Sigmoid colon (tissue), 7 donors: ENCODE results near the gene MUC22. TPM values are rescaled to one million over a fixed set of nuclear protein-coding genes. Genes with fewer than 3 reads are reported as not detected.

ENCODE experiments used
- DNase-seq: peaks from one replicate; pipeline ENCODE4 v3.0.0-alpha.2; 2019
- H3K27ac ChIP-seq, 4 donors: fragments of 200-600 bp; sonication (generic); one replicate each; pipeline ENCODE4 v1.5.1; 2016 to 2019; ENCODE audit warnings: mild to moderate bottlenecking in 1 of 4
- H3K27me3 ChIP-seq, 3 donors: fragments of 200-600 bp; sonication (generic); one replicate each; pipeline ENCODE4 v1.5.1; 2019; ENCODE audit warnings: mild to moderate bottlenecking in 1 of 3
- H3K36me3 ChIP-seq, 4 donors: fragments of 200-600 bp; sonication (generic); one replicate each; pipeline ENCODE4 v1.5.1; 2016 to 2019
- H3K4me1 ChIP-seq, 4 donors: fragments of 200-600 bp; sonication (generic); one replicate each; pipeline ENCODE4 v1.5.1; 2017 to 2019
- H3K4me3 ChIP-seq, 4 donors: fragments of 200-600 bp; sonication (generic); one replicate each; pipeline ENCODE4 v1.5.1; 2017 to 2019; ENCODE audit warnings: mild to moderate bottlenecking in 2 of 4, moderate library complexity in 1 of 4
- H3K9me3 ChIP-seq, 4 donors: fragments of 200-600 bp in 3 of 4; sonication (generic) in 3 of 4; one replicate each; pipeline versions ENCODE4 v1.5.1 to v1.6.1; 2013 to 2019
- CTCF ChIP-seq, 4 experiments: fragments of 450-650 bp in 3 of 4; fragments of 200-600 bp in 1 of 4; IDR thresholded peaks; one replicate each; pipeline ENCODE4 v1.5.1; 2016 to 2019; ENCODE audit warnings: antibody characterized with exemption in 4 of 4, mild to moderate bottlenecking in 3 of 4, moderate library complexity in 2 of 4
- EP300 ChIP-seq, 4 donors: sonication (generic); formaldehyde crosslinking; IDR thresholded peaks; one replicate each; pipeline ENCODE4 v1.6.1; 2017; ENCODE audit warnings: antibody characterized with exemption in 4 of 4
- POLR2A ChIP-seq, 2 donors: fragments of 450-650 bp; IDR thresholded peaks; one replicate each; pipeline ENCODE4 v1.6.1; 2016; ENCODE audit warnings: antibody characterized with exemption in 2 of 2, mild to moderate bottlenecking in 2 of 2, moderate library complexity in 2 of 2
- POLR2AphosphoS5 ChIP-seq, 4 donors: sonication (generic); formaldehyde crosslinking; IDR thresholded peaks; one replicate each; pipeline ENCODE4 v1.6.1; 2017; ENCODE audit warnings: antibody characterized with exemption in 4 of 4
- WGBS, 2 donors: extraction: QIAGEN DNeasy Blood & Tissue Kit; methylation state at CpG; one replicate each; pipeline ENCODE4 v1.1.7; 2013; 5-methylcytosine and 5-hydroxymethylcytosine counted together
- intact Hi-C: fragments of 100-400 bp; cut with DNase I; formaldehyde crosslinking; loops from one replicate; pipeline ENCODE4 v1.15.1; 2023
- polyA plus RNA-seq, 3 donors: library from polyadenylated mRNA; stranded (reverse); fragments of 200-250 nt; gene quantifications; one replicate each; pipeline ENCODE4 v1.2.3, GENCODE V29; 2013
- total RNA-seq, 4 donors: library from RNA; depleted of rRNA; stranded (reverse); fragments of >200 nt; gene quantifications; one replicate each; pipeline ENCODE4 v1.1.0, GENCODE V29; 2016
- donor health status: healthy with polysubstance abuse.
- donor health status: Bipolar disorder and iron deficiency.
- donor health status: healthy.

Gene MUC22
- total and polyA plus RNA-seq, 7 donors: not detected

- intact Hi-C loops: no loop called here
- peak; percentile 78 for DNase-seq
- peaks cover 0 to 18% (median 14%) of the 10 kb centered on the region in 4 donors for H3K4me1 ChIP-seq
- WGBS, 2 donors: 37 to 45% methylated on average over 13 of the region's 13 CpGs
- no peaks in the 10 kb centered on the region for H3K36me3 ChIP-seq
- peaks cover 0 to 16% (median 4%) of the 10 kb centered on the region in 3 donors for H3K27me3 ChIP-seq
- no peak overlapping the region for H3K4me3 ChIP-seq
- no peaks in the 10 kb centered on the region for H3K9me3 ChIP-seq
- TF ChIP-seq POLR2AphosphoS5 (IDR thresholded peaks at IDR 0.05) (no peak), CTCF (IDR thresholded peaks at IDR 0.05) (peak; percentile 54 to 89 (median 74)), EP300 (IDR thresholded peaks at IDR 0.05) (no peak), POLR2A (IDR thresholded peaks at IDR 0.05) (no peak)
- no peak overlapping the region for H3K27ac ChIP-seq
Observed at GRCh38 chr6:31068669-31069340, 58.5 kb downstream of the MUC22 start.

- intact Hi-C loops: loop anchor here (5.0 kb wide), 1 partner anchor 243 kb away; no protein-coding TSS in a partner anchor
- peak in 1 of 4 experiments; percentile 41 for TF ChIP-seq CTCF (IDR thresholded peaks at IDR 0.05)
- no peak for TF ChIP-seq EP300 (IDR thresholded peaks at IDR 0.05)
- no peak for TF ChIP-seq POLR2AphosphoS5 (IDR thresholded peaks at IDR 0.05)
- Histone ChIP-seq H3K36me3 (no peaks in the 10 kb centered on the region), H3K4me3 (no peak overlapping the region), H3K27ac (no peak overlapping the region), H3K27me3 (peaks cover 0 to 4% (median 3%) of the 10 kb centered on the region in 3 donors), H3K4me1 (peaks cover 0 to 18% (median 14%) of the 10 kb centered on the region in 4 donors), H3K9me3 (no peaks in the 10 kb centered on the region)
- no peak for DNase-seq
- 56 to 68% methylated on average over 6 of the region's 6 CpGs for WGBS, 2 donors
Observed at GRCh38 chr6:31070711-31071197, 60.5 kb downstream of the MUC22 start.

GRCh38 chr6:31074401-31074800 is 64.1 kb downstream of the MUC22 start:
- Histone ChIP-seq H3K4me1 (peaks cover 0 to 19% (median 15%) of the 10 kb centered on the region in 4 donors), H3K27ac (no peak overlapping the region), H3K4me3 (no peak overlapping the region), H3K36me3 (no peaks in the 10 kb centered on the region), H3K27me3 (peaks cover 0 to 9% (median 0%) of the 10 kb centered on the region in 3 donors), H3K9me3 (no peaks in the 10 kb centered on the region)
- intact Hi-C loops: loop anchor here (5.0 kb wide), 1 partner anchor 247 kb away; no protein-coding TSS in a partner anchor
- DNase-seq: no peak
- TF ChIP-seq POLR2A (IDR thresholded peaks at IDR 0.05): no peak
- no peak for TF ChIP-seq CTCF (IDR thresholded peaks at IDR 0.05)
- TF ChIP-seq POLR2AphosphoS5 (IDR thresholded peaks at IDR 0.05): no peak
- no peak for TF ChIP-seq EP300 (IDR thresholded peaks at IDR 0.05)
- WGBS, 2 donors: 85 to 88% methylated on average over 4 of the region's 4 CpGs

GRCh38 chr6:31075528-31075927 is 65.3 kb downstream of the MUC22 start:
- Histone ChIP-seq H3K4me3 (no peak overlapping the region), H3K4me1 (peaks cover 0 to 22% (median 19%) of the 10 kb centered on the region in 4 donors), H3K27ac (no peak overlapping the region), H3K27me3 (peaks cover 0 to 17% (median 0%) of the 10 kb centered on the region in 3 donors), H3K36me3 (no peaks in the 10 kb centered on the region), H3K9me3 (no peaks in the 10 kb centered on the region)
- intact Hi-C loops: no loop called here
- DNase-seq: no peak
- WGBS, 2 donors: 94 to 99% methylated on average over 1 of the region's 1 CpG
- no peak for TF ChIP-seq EP300 (IDR thresholded peaks at IDR 0.05)
- no peak for TF ChIP-seq POLR2A (IDR thresholded peaks at IDR 0.05)
- no peak for TF ChIP-seq POLR2AphosphoS5 (IDR thresholded peaks at IDR 0.05)
- no peak for TF ChIP-seq CTCF (IDR thresholded peaks at IDR 0.05)
